Activated T-cell treated with anti-CD3 and anti-CD28 coated beads, Interleukin-2, amount 50 U/mL, for 1 hour (primary cell): Measurements from ENCODE around the gene DYNC2LI1.

Source experiments
- DNase-seq: peaks from one replicate; pipeline ENCODE4 v3.0.0-alpha.2; 2020

The DYNC2LI1 gene

GRCh38 chr2:43851011-43851980 is 77.5 kb downstream of the DYNC2LI1 start:
- DNase-seq: no peak

GRCh38 chr2:43852196-43852730 is 78.4 kb downstream of the DYNC2LI1 start:
- DNase-seq: no peak

DNA sequence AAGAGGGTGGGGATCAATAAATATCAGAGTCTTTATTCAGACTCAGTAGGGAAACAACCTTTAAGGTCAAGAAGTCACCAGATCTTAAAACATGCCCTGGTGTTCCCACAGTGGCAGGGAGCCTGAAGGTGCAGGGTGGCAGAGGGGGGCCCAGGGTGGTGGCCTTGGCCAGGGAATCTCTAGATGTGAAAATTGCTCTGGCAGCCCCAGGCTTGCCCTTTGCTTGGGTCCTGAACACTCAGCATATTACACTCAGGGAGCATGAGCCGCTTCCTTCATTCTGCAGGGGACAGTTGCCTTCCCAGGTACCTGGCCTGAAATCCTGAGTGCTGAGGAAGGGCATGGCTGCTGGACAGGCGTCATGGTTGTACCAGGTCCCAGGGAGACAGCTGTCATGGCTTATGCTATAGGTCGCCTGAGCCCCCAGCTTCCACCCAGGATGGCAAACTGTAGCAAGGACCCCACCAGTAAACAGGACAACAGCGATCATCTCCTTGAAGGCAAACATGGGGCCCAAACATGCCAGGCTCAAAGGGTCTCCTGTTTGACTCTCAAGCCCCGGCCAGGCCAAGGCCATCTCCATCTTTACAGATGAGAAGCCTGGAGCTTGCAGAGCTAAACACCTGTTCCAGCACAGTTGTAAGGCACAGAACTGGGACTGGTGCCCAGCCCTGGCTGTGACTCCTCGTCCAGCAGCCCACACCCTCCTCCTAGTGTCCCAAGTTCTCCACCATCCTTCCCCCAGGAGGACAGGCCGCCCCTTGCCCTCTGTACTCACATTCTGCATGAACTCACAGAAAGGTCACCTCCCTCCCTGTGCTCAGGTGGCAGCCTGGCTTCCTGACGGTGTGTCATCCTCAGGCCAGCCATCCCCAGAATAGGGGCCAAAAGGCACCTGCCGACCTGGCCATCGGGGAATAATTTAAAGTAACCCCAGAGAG is 79.6 kb downstream of the DYNC2LI1 start:
- no peak for DNase-seq

DNA sequence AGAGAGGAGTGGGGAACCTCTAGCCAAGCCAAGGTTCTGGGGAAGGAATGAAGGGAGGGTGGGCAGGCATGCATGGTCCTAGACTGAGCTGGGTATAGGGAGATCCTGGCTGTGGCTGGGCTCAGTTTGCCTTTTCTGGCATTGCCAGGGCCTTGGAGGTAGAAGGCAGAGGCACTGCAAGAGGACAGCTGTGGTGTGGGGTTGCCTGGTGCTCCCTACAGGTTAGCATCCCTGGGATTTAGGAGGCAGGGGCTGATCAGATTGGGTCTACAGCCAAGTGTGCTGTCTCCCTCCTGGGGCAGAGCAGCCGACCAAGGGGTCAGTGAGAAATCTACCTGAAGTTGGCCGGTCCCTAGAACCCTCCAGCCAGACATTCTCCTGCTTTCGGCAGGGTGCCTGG is 80.8 kb downstream of the DYNC2LI1 start:
- no peak for DNase-seq

DNA sequence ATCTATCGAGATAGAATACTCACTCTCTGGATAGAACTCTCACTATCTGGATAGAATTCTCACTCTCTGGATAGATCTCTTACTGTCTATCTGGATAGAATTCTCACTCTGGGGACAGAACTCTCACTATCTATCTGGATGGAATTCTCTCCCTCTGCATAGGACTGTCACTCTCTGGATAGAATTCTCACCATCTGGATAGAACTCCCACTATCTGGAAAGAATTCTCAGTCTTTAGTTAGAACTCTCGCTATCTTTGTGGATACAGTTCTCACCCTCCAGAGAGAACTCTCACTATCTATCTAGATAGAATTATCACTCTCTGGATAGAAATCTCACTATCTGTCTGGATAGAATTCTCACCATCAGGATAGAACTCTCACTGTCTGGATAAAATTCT is 81.5 kb downstream of the DYNC2LI1 start:
- no peak for DNase-seq
